Breast epithelium (tissue), 4 donors: ENCODE measurements around the gene MAP2K5. TPM values are rescaled to one million over a fixed set of nuclear protein-coding genes. Genes with fewer than 3 reads are reported as not detected.

Experiments
- DNase-seq, 2 donors: peaks; one replicate each; pipeline ENCODE4 v3.0.0-alpha.2; 2019; ENCODE audit warnings: low spot score in 2 of 2
- H3K27ac ChIP-seq, 2 donors: fragments of 200-600 bp; sonication (generic) in 1 of 2; one replicate each; pipeline ENCODE4 v1.5.1; 2016 to 2019; ENCODE audit warnings: mild to moderate bottlenecking in 1 of 2
- H3K27me3 ChIP-seq, 2 donors: fragments of 200-600 bp; sonication (generic) in 1 of 2; one replicate each; pipeline versions ENCODE4 v1.5.1 to v1.6.0; 2017 to 2019; ENCODE audit warnings: control low read depth in 1 of 2, mild to moderate bottlenecking in 1 of 2
- H3K36me3 ChIP-seq: fragments of 200-600 bp; one replicate; pipeline ENCODE4 v1.5.1; 2019
- H3K4me1 ChIP-seq, 2 donors: fragments of 200-600 bp; sonication (generic); one replicate each; pipeline ENCODE4 v1.5.1; 2016 to 2019; ENCODE audit warnings: control low read depth in 1 of 2
- H3K4me3 ChIP-seq, 3 donors: fragments of 200-600 bp; sonication (generic); 1 replicate in 2 of 3; 2 replicates in 1 of 3; pipeline ENCODE4 v1.5.1; 2016 to 2019; ENCODE audit warnings: mild to moderate bottlenecking in 3 of 3, moderate library complexity in 2 of 3
- H3K9me3 ChIP-seq, 2 donors: fragments of 200-600 bp; sonication (generic) in 1 of 2; one replicate each; pipeline ENCODE4 v1.5.1; 2016 to 2019; ENCODE audit warnings: control low read depth in 1 of 2
- POLR2A ChIP-seq: fragments of 450-650 bp; IDR thresholded peaks from one replicate; pipeline ENCODE4 v1.6.1; 2016; ENCODE audit warnings: antibody characterized with exemption, mild to moderate bottlenecking, moderate library complexity
- POLR2AphosphoS5 ChIP-seq, 3 donors: sonication (generic); formaldehyde crosslinking; IDR thresholded peaks; one replicate each; pipeline ENCODE4 v1.6.1; 2017; ENCODE audit warnings: antibody characterized with exemption in 3 of 3
- intact Hi-C: fragments of 100-400 bp; cut with DNase I; formaldehyde crosslinking; loops from one replicate; pipeline ENCODE4 v1.15.1; 2023; ENCODE audit warnings: low total_unique reads
- total RNA-seq, 3 donors: library from RNA; depleted of rRNA; stranded (reverse); fragments of >200 nt; gene quantifications; one replicate each; pipeline ENCODE4 v1.1.0, GENCODE V29; 2016
- TF ChIP-seq, protein P1 (sequence below), 3 donors: fragments of 450-650 bp; IDR thresholded peaks; one replicate each; pipeline ENCODE4 v1.5.1; 2016 to 2017; ENCODE audit warnings: antibody characterized with exemption in 3 of 3, mild to moderate bottlenecking in 3 of 3, moderate library complexity in 3 of 3

Gene MAP2K5
- total RNA-seq, 3 donors from 2014 or later, result 13.8 to 15.1 (median 14.0) TPM

DNA sequence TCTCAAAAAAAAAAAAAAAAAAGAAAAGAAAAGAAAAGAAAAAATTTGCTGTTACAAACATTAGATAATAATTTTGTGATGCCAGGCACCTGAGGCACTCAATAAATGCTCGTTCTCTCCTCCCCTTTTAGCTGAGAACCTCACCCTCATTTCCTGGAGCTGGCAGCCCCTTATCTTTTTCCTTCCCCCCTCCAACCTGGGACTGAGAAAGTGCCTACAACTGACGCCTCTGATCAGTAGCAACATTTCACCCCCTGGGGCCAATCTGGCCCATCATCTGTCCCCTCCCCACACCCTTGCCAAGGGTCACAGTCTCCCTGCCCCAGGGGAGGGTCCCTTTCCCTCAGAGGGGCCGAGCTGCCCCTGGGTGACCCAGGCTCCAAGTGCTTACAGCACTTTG, 309.9 kb downstream of the MAP2K5 start:
- no peak for TF ChIP-seq POLR2A
- TF ChIP-seq, protein P1, sequence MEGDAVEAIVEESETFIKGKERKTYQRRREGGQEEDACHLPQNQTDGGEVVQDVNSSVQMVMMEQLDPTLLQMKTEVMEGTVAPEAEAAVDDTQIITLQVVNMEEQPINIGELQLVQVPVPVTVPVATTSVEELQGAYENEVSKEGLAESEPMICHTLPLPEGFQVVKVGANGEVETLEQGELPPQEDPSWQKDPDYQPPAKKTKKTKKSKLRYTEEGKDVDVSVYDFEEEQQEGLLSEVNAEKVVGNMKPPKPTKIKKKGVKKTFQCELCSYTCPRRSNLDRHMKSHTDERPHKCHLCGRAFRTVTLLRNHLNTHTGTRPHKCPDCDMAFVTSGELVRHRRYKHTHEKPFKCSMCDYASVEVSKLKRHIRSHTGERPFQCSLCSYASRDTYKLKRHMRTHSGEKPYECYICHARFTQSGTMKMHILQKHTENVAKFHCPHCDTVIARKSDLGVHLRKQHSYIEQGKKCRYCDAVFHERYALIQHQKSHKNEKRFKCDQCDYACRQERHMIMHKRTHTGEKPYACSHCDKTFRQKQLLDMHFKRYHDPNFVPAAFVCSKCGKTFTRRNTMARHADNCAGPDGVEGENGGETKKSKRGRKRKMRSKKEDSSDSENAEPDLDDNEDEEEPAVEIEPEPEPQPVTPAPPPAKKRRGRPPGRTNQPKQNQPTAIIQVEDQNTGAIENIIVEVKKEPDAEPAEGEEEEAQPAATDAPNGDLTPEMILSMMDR (IDR thresholded peaks at IDR 0.05), result no peak
- no peak for TF ChIP-seq POLR2AphosphoS5 (IDR thresholded peaks at IDR 0.05)
- no peak for DNase-seq
- Histone ChIP-seq H3K4me1 (no peaks in the 10 kb centered on the region), H3K36me3 (no peaks in the 10 kb centered on the region), H3K27me3 (no peaks in the 10 kb centered on the region), H3K9me3 (no peaks in the 10 kb centered on the region), H3K27ac (no peak overlapping the region), H3K4me3 (no peak overlapping the region)
- intact Hi-C loops, result no loop called here

DNA sequence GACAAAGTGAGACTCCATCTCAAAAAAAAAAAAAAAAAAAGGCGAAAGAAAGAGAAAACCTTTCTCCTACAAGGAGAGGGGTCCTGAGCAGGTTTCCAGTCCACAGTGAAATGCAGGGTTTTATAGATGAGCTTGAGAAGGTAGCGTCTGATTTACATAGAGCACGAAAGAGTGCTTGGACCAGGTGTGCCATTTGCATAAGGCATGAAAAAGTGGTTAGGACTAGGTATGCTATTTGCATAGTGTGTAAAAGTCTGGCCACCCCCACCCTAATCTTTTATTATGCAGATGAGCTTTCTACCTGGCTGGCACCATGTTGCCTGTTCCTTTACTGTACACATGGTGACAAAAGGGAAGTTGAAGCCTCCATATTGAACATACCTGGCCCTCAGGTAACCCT, 311.0 kb downstream of the MAP2K5 start:
- intact Hi-C loops, result no loop called here
- Histone ChIP-seq H3K4me3 (no peak overlapping the region), H3K27me3 (no peaks in the 10 kb centered on the region), H3K36me3 (no peaks in the 10 kb centered on the region), H3K4me1 (no peaks in the 10 kb centered on the region), H3K9me3 (no peaks in the 10 kb centered on the region), H3K27ac (no peak overlapping the region)
- DNase-seq, result no peak
- TF ChIP-seq POLR2AphosphoS5 (IDR thresholded peaks at IDR 0.05), result no peak
- TF ChIP-seq POLR2A, result no peak
- TF ChIP-seq, protein P1 (IDR thresholded peaks at IDR 0.05), result no peak

DNA sequence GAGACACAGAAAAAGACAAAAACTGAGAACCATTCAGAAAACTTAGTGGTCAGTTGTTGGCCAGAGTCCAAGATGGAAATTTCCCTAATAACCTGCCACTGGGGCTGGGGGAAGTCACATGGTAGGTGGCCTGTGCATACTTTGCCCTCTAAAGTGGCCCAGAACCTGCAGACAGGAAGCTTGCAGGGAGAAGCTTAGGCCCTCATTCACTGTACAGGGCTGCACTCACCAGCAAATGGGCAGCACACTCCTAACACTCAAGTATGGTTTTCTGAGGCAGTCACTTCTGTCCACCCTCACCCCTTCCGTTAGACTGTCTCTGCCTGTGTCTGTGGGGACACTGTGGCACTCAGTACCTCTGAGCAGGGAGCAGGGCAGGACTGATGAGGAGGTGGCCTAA, 311.9 kb downstream of the MAP2K5 start:
- no peak for DNase-seq
- no peaks in the 10 kb centered on the region for H3K36me3 ChIP-seq
- no peaks in the 10 kb centered on the region for H3K27me3 ChIP-seq
- H3K27ac ChIP-seq, result no peak overlapping the region
- TF ChIP-seq POLR2A (no peak), POLR2AphosphoS5 (IDR thresholded peaks at IDR 0.05) (no peak)
- TF ChIP-seq, protein P1 (IDR thresholded peaks at IDR 0.05), result no peak
- intact Hi-C loops, result no loop called here
- H3K4me3 ChIP-seq, result no peak overlapping the region
- no peaks in the 10 kb centered on the region for H3K9me3 ChIP-seq
- H3K4me1 ChIP-seq, result no peaks in the 10 kb centered on the region

DNA sequence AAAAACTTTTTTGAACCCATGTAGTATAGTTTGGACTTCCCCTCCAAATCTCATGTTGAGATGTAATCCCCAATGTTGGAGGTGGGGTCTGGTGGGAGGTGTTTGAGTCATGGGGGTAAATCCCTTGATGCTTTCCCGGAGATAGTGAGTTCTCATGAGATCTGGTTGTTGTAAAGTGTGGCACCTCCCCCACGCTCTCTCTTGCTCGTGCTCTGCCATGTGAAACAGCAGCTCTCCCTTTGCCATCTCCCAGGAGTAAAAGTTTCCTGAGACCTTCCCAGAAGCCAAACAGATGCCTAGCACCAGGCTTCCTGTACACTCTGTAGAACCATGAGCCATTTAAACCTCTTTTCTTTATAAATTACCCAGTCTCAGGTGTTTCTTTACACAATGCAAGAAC, 313.3 kb downstream of the MAP2K5 start:
- Histone ChIP-seq H3K27me3 (no peaks in the 10 kb centered on the region), H3K4me3 (no peak overlapping the region), H3K36me3 (no peaks in the 10 kb centered on the region), H3K9me3 (no peaks in the 10 kb centered on the region), H3K4me1 (no peaks in the 10 kb centered on the region), H3K27ac (no peak overlapping the region)
- TF ChIP-seq, protein P1 (IDR thresholded peaks at IDR 0.05), result no peak
- TF ChIP-seq POLR2AphosphoS5 (IDR thresholded peaks at IDR 0.05) (no peak), POLR2A (no peak)
- intact Hi-C loops, result no loop called here
- no peak for DNase-seq

Other genes starting within 250 kb of the MAP2K5 start
- 10 to 100 TPM in 1 of 3 donors, 1 to 10 TPM in 2; 3.8 to 24.3 (median 4.6) TPM for gene C15orf61, start 21.6 kb upstream of the MAP2K5 start, total RNA-seq